Measurements from ENCODE around the gene IL21. TPM values are rescaled to one million over a fixed set of nuclear protein-coding genes. Genes with fewer than 3 reads are reported as not detected.
A peak's percentile ranks its signal among the peaks of the same experiment; 100 is the strongest.

Gene IL21
- polyA plus RNA-seq, 1 of the 3 experiments (the other 2 are of a cell fraction) = not detected

GRCh38 chr4:122668241-122668640 lies 47.4 kb upstream of the IL21 start:
- H3K4me2 ChIP-seq = peak overlapping the region; percentile 54
- H3K4me1 ChIP-seq (ENCODE audit: control insufficient read depth in 1 of 2, insufficient read depth in 2 of 2, low read depth in 1 of 2, low read length in 1 of 2) = peaks cover 0 to 26% of the 10 kb centered on the region in 2 experiments; a peak in 3 of 4 replicates
- DNase-seq = no peak
- peaks cover 27% of the 10 kb centered on the region for H3F3A ChIP-seq (replicated peaks; ENCODE audit: insufficient read depth)
- H3K9me2 ChIP-seq = no peaks in the 10 kb centered on the region
- H4K20me1 ChIP-seq (ENCODE audit: insufficient read depth) = no peaks in the 10 kb centered on the region
- POLR2A ChIA-PET = no interaction called here
- H3K27me3 ChIP-seq (ENCODE audit: insufficient read depth) = no peaks in the 10 kb centered on the region
- peak overlapping the region; percentile 67; the same call in 1 of the 2 replicates for H3K9ac ChIP-seq
- H3K4me3 ChIP-seq (ENCODE audit: low read depth in 2 of 2, low read length in 1 of 2) = no peak overlapping the region
- H3K79me2 ChIP-seq (ENCODE audit: insufficient read depth) = no peaks in the 10 kb centered on the region
- H3K36me3 ChIP-seq (replicated peaks in 1 of 2; ENCODE audit: control insufficient read depth in 1 of 2, insufficient read depth in 2 of 2, low read length in 1 of 2) = no peaks in the 10 kb centered on the region
- TF ChIP-seq TEAD4 (IDR thresholded peaks at IDR 0.05; ENCODE audit: borderline replicate concordance, insufficient read depth) (0 out of 2 replicates have a peak, but pooled peaks have one; percentile 25), SMC3 (IDR thresholded peaks at IDR 0.05; ENCODE audit: low read depth, low read length) (no peak), RFX5 (IDR thresholded peaks at IDR 0.05; ENCODE audit: low read length) (no peak), CTCF (IDR thresholded peaks at IDR 0.05) (no peak), YY1 (IDR thresholded peaks at IDR 0.05; ENCODE audit: low read depth) (no peak), TAF1 (IDR thresholded peaks at IDR 0.05; ENCODE audit: borderline replicate concordance, low read depth, low read length) (no peak; the same call in 1 of the 2 replicates), MEF2A (IDR thresholded peaks at IDR 0.05; ENCODE audit: borderline replicate concordance, low read depth) (peak; percentile 49; the same call in 1 of the 2 replicates), CHD2 (IDR thresholded peaks at IDR 0.05; ENCODE audit: low read length, partially characterized antibody) (no peak), EP300 (IDR thresholded peaks at IDR 0.05; ENCODE audit: borderline replicate concordance in 1 of 2, low read depth in 1 of 2, low read length in 1 of 2) (peak in 1 of 2 experiments; percentile 50; a peak in 1 of 4 replicates), EZH2phosphoT487 (IDR thresholded peaks at IDR 0.05; ENCODE audit: borderline replicate concordance, low read depth) (no peak), TCF12 (IDR thresholded peaks at IDR 0.05) (peak; percentile 88), RXRA (IDR thresholded peaks at IDR 0.05; ENCODE audit: borderline replicate concordance, low read depth) (no peak), MAX (IDR thresholded peaks at IDR 0.05; ENCODE audit: low read depth) (0 out of 2 replicates have a peak, but pooled peaks have one; percentile 26), RCOR1 (IDR thresholded peaks at IDR 0.05; ENCODE audit: low read length) (no peak), FOSL2 (IDR thresholded peaks at IDR 0.05; ENCODE audit: borderline replicate concordance, low read depth) (peak; percentile 67; the same call in 1 of the 2 replicates), NFIC (IDR thresholded peaks at IDR 0.05; ENCODE audit: borderline replicate concordance) (no peak), RAD21 (IDR thresholded peaks at IDR 0.05; ENCODE audit: low read length) (no peak), MXI1 (IDR thresholded peaks at IDR 0.05; ENCODE audit: low read depth, low read length) (no peak), FOXM1 (IDR thresholded peaks at IDR 0.05; ENCODE audit: low read depth) (peak; percentile 47; the same call in 1 of the 2 replicates), JUND (IDR thresholded peaks at IDR 0.05) (peak; percentile 66), POLR2AphosphoS5 (IDR thresholded peaks at IDR 0.05; ENCODE audit: low read depth, low read length) (peak; percentile 50; the same call in 1 of the 2 replicates), GATA2 (CRISPR knock-in tag; IDR thresholded peaks at IDR 0.05) (no peak), ELF1 (IDR thresholded peaks at IDR 0.05) (no peak), NRF1 (IDR thresholded peaks at IDR 0.05; ENCODE audit: low read depth, low read length) (no peak), GABPA (IDR thresholded peaks at IDR 0.05; ENCODE audit: low read depth) (no peak)
- TF ChIP-seq, protein P1, sequence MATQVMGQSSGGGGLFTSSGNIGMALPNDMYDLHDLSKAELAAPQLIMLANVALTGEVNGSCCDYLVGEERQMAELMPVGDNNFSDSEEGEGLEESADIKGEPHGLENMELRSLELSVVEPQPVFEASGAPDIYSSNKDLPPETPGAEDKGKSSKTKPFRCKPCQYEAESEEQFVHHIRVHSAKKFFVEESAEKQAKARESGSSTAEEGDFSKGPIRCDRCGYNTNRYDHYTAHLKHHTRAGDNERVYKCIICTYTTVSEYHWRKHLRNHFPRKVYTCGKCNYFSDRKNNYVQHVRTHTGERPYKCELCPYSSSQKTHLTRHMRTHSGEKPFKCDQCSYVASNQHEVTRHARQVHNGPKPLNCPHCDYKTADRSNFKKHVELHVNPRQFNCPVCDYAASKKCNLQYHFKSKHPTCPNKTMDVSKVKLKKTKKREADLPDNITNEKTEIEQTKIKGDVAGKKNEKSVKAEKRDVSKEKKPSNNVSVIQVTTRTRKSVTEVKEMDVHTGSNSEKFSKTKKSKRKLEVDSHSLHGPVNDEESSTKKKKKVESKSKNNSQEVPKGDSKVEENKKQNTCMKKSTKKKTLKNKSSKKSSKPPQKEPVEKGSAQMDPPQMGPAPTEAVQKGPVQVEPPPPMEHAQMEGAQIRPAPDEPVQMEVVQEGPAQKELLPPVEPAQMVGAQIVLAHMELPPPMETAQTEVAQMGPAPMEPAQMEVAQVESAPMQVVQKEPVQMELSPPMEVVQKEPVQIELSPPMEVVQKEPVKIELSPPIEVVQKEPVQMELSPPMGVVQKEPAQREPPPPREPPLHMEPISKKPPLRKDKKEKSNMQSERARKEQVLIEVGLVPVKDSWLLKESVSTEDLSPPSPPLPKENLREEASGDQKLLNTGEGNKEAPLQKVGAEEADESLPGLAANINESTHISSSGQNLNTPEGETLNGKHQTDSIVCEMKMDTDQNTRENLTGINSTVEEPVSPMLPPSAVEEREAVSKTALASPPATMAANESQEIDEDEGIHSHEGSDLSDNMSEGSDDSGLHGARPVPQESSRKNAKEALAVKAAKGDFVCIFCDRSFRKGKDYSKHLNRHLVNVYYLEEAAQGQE (IDR thresholded peaks at IDR 0.05; ENCODE audit: low read depth, low read length) = no peak
- TF ChIP-seq, protein P2, sequence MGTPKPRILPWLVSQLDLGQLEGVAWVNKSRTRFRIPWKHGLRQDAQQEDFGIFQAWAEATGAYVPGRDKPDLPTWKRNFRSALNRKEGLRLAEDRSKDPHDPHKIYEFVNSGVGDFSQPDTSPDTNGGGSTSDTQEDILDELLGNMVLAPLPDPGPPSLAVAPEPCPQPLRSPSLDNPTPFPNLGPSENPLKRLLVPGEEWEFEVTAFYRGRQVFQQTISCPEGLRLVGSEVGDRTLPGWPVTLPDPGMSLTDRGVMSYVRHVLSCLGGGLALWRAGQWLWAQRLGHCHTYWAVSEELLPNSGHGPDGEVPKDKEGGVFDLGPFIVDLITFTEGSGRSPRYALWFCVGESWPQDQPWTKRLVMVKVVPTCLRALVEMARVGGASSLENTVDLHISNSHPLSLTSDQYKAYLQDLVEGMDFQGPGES (IDR thresholded peaks at IDR 0.05; ENCODE audit: low read depth, low read length) = no peak
- H3K9me3 ChIP-seq = no peaks in the 10 kb centered on the region
- peak overlapping the region in 1 of 2 experiments; percentile 96; a peak in 3 of 4 replicates for H3K27ac ChIP-seq (ENCODE audit: low read depth in 2 of 2, low read length in 1 of 2)
- CTCF ChIA-PET = interaction anchor here (1.9 kb wide), 1 partner anchor 66 kb away, joined by 4 read pairs; no protein-coding TSS in a partner anchor
- WGBS (ENCODE audit: low lambda C conversion rate) = 17% methylated on average over 4 of the region's 4 CpGs
- peak overlapping the region; percentile 54; the same call in 1 of the 2 replicates for H2AFZ ChIP-seq (ENCODE audit: low read depth)
